Measurements from ENCODE around the gene PDE6A.

GRCh38 chr5:149894237-149894636 is 50.4 kb downstream of the PDE6A start:
- TF ChIP-seq POLR2AphosphoS5 (IDR thresholded peaks at IDR 0.05; ENCODE audit: insufficient read depth in 1 of 2, low read depth in 1 of 2), result no peak
- no peak for TF ChIP-seq CTCF (IDR thresholded peaks at IDR 0.05)
